GM12891 (cell line): ENCODE measurements around the gene RCBTB1.
A peak's percentile ranks its signal among the peaks of the same experiment; 100 is the strongest.
"Not testable (repeated sequence)": the region's sequence is repeated elsewhere in the genome, so short reads cannot be mapped to it uniquely, and the experiment has no call there.

Experiments
- DNase-seq: peaks from one replicate; pipeline ENCODE4 v3.0.0; 2011; ENCODE audit warnings: low spot score; ENCODE audit not compliant: insufficient read length
- FAIRE-seq: peaks from 2 replicates; lab custom pipeline; 2011; peaks lifted over from hg19 to GRCh38; lab: Jason Lieb, UNC
- PAX5 ChIP-seq: IDR thresholded peaks from 2 replicates; pipeline ENCODE4 v1.6.1; 2011; ENCODE audit warnings: low read length, moderate library complexity, mild to moderate bottlenecking; ENCODE audit not compliant: insufficient read depth, severe bottlenecking
- POLR2A ChIP-seq: IDR thresholded peaks from 2 replicates; pipeline ENCODE4 v1.6.1; 2011; ENCODE audit warnings: low read depth, low read length, control low read depth
- POLR2AphosphoS5 ChIP-seq: IDR thresholded peaks from 2 replicates; pipeline ENCODE4 v1.6.1; 2011; ENCODE audit warnings: low read depth, low read length, control low read depth
- POU2F2 ChIP-seq: IDR thresholded peaks from 2 replicates; pipeline ENCODE4 v1.6.1; 2011; ENCODE audit warnings: low read depth, mild to moderate bottlenecking, control low read depth, low read length, moderate library complexity
- SPI1 ChIP-seq: IDR thresholded peaks from 2 replicates; pipeline ENCODE4 v1.6.1; 2011; ENCODE audit warnings: low read depth, low read length, control low read depth
- TAF1 ChIP-seq: IDR thresholded peaks from 2 replicates; pipeline ENCODE4 v1.6.1; 2011; ENCODE audit warnings: low read depth, low read length, control low read depth

Gene RCBTB1

GRCh38 chr13:49584771-49585182 is 581 bp downstream of the RCBTB1 start:
- TF ChIP-seq PAX5 (no peak), SPI1 (no peak)
- no peak for DNase-seq
- no peak for FAIRE-seq

GRCh38 chr13:49580980-49581680 is 4.2 kb downstream of the RCBTB1 start:
- no peak for FAIRE-seq
- no peak for DNase-seq

GRCh38 chr13:49579501-49579900 is 5.9 kb downstream of the RCBTB1 start:
- no peak for TF ChIP-seq POLR2AphosphoS5
- no peak for TF ChIP-seq PAX5
- no peak for TF ChIP-seq POLR2A
- no peak for TF ChIP-seq SPI1
- no peak for TF ChIP-seq TAF1
- TF ChIP-seq POU2F2: no peak
- FAIRE-seq (no peak), DNase-seq (no peak)

More at GRCh38 chr13:49580980-49581680, 4.2 kb downstream of the RCBTB1 start:
- 0 out of 2 replicates have a peak, but pooled peaks have one; percentile 6 for TF ChIP-seq SPI1
- no peak for TF ChIP-seq PAX5
- TF ChIP-seq TAF1: no peak
- TF ChIP-seq POLR2A: no peak

- FAIRE-seq: no peak
- no peak for DNase-seq
- TF ChIP-seq PAX5 (peak; percentile 91), SPI1 (no peak)
Observed at GRCh38 chr13:49571299-49572240, 13.8 kb downstream of the RCBTB1 start.

- TF ChIP-seq POU2F2: no peak
- no peak for TF ChIP-seq POLR2A
- no peak for TF ChIP-seq SPI1
- TF ChIP-seq POLR2AphosphoS5: no peak
- no peak for TF ChIP-seq TAF1
- TF ChIP-seq PAX5: no peak
- FAIRE-seq (no peak), DNase-seq (no peak)
Observed at GRCh38 chr13:49569993-49570689, 15.2 kb downstream of the RCBTB1 start.

- DNase-seq (no peak), FAIRE-seq (no peak)
- TF ChIP-seq POLR2AphosphoS5: no peak
- no peak for TF ChIP-seq SPI1
- TF ChIP-seq POU2F2: no peak
- no peak for TF ChIP-seq POLR2A
- TF ChIP-seq TAF1: no peak
- no peak for TF ChIP-seq PAX5
Observed at GRCh38 chr13:49567491-49567890, 17.9 kb downstream of the RCBTB1 start.

- no peak for TF ChIP-seq POU2F2
- no peak for FAIRE-seq
- DNase-seq: no peak
Observed at GRCh38 chr13:49566461-49566860, 18.9 kb downstream of the RCBTB1 start.

GRCh38 chr13:49565461-49565860 is 19.9 kb downstream of the RCBTB1 start:
- FAIRE-seq, DNase-seq: not testable (repeated sequence)

- FAIRE-seq (no peak), DNase-seq (no peak)
- TF ChIP-seq TAF1 (no peak), POLR2AphosphoS5 (no peak), POLR2A (no peak), PAX5 (no peak), POU2F2 (no peak), SPI1 (no peak)
Observed at GRCh38 chr13:49563516-49563915, 21.8 kb downstream of the RCBTB1 start.

GRCh38 chr13:49561062-49561410 is 24.3 kb downstream of the RCBTB1 start:
- DNase-seq (no peak), FAIRE-seq (no peak)
- TF ChIP-seq POLR2AphosphoS5 (no peak), TAF1 (no peak), PAX5 (no peak), SPI1 (no peak), POU2F2 (no peak), POLR2A (no peak)
